ENCODE measurements around the gene GARIN5B.
"Not testable (repeated sequence)": the region's sequence is repeated elsewhere in the genome, so short reads cannot be mapped to it uniquely, and the experiment has no call there.

Gene GARIN5B

DNA sequence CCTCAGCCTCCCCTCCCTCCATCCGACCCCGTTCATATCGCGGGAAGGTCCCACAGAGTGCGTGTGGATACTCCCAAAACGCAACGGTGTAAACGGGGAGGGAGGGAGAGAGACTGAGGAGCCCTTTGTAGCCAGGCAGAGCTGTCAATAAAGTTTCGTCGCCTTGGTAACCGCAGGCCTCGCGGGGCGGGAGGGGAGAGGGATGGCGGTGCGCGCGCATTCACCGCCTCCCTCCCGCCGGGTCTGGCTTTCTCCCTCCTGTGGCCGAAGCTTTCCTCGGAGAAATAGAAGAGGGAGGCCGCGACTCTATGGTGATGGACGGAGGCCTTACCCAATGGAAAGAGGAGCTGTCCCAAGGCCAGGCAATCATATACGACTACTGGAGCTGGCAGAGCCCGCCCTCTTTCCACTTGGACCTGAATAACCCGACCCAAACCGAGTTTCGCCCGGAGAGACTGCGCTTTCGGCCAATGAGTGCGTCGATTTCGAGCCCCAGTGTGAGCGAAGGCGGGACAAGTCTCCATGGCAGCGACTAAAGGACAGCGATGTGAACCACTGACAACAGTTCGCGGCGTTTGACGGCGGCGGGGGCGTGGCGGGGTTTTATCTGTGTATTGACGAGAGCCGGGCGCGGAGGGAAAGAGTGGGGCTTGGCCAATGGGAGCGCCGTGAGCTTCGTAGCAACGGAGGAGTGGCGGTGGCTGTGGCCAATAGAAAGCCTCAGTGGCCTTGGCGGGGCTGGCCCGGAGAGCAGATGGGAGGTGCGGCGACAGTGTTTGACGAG, 23.8 kb downstream of the GARIN5B start, which contains the start of gene KMT5C:
Gene KMT5C (plus strand): TSS at position 772 of the 784 bp plus-strand sequence. CDS start 2,061 bp downstream, outside the sequence.
- in situ Hi-C loops (cut with MboI; ENCODE audit: low pct_unique_long_range_greater_than_20kb, low sequenced_read_pairs) = no loop called here
- peak; percentile 100 for DNase-seq

DNA sequence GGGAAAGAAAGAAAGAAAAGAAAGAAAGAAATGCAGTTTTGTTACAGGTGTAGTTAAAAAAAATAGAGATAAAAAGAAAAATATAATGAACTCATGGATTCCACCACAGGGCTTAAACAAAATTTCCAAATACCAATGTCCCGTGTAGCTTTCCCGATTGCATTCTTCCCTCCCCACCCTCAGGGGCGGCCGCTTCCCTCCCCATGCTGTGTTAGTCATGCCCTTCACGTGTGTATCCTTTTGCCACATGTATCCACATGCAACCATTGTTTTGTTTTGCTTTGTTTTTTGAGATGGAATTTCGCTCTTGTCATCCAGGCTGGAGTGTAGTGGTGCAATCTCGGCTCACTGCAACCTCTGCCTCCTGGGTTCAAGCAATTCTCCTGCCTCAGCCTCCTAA, 27.0 kb downstream of the GARIN5B start:
- no peak for DNase-seq
- in situ Hi-C loops (cut with MboI; ENCODE audit: low pct_unique_long_range_greater_than_20kb, low sequenced_read_pairs) = no loop called here

DNA sequence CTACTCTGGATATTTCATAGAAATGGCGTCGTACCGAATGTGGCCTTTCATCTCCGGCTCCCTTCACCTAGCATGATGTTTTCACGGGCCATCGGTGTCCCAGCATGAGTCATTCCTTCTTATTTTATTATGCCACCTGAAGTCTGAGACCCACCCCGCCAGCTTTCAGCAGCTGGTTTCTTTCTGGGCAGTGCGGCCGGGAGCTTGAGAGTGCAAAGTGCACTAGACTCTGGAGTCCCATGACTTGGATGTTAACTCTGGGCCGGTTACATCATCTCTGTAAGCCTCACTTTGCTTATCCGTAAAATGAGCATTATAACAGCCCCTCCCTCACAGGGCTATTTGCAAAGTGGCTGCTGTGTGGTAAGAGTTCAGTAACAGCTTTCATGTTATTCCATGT, 29.2 kb downstream of the GARIN5B start:
- DNase-seq = no peak
- in situ Hi-C loops (cut with MboI; ENCODE audit: low pct_unique_long_range_greater_than_20kb, low sequenced_read_pairs) = no loop called here

DNA sequence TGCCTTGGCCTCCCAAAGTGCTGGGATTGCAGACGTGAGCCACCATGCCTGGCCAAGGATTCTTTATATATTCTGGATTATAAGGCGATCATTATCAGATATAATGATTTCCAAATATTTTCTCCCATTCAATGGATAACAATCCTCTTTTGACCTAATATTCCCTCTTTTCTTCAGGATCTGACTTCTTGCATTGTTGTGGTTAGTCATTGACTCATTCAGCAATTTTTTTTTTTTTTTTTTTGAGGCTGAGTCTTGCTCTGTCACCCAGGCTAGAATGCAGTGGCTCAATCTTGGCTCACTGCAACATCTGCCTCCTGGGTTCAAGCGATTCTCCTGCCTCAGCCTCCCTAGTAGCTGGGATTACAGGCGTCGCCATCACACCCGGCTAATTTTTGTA, 33.3 kb downstream of the GARIN5B start:
- in situ Hi-C loops (cut with MboI; ENCODE audit: low pct_unique_long_range_greater_than_20kb, low sequenced_read_pairs) = not testable (repeated sequence)

DNA sequence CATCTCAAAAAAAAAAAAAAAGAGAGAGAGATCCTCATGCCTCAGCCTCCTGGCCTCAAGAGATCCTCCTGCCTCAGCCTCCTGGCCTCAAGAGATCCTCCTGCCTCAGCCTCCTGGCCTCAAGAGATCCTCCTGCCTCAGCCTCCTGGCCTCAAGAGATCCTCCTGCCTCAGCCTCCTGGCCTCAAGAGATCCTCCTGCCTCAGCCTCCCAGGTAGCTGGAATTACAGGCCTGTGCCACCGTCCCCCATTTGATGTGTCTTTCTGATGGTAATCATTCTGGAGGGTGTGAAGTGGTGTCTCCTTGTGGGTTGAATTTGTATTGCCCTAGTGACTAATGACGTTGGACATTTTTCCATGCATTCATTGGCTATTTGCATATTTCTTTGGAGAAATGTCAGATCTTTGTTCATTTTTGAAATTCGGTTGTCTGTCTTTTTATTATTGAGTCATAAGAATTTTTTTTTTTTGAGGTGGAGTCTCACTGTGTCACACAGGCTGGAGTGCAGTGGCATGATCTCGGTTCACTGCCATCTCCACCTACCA, 34.2 kb downstream of the GARIN5B start:
- DNase-seq; in situ Hi-C loops (cut with MboI; ENCODE audit: low pct_unique_long_range_greater_than_20kb, low sequenced_read_pairs): not testable (repeated sequence)

More for the DNA sequence above, 33.3 kb downstream of the GARIN5B start:
- not testable (repeated sequence) for DNase-seq

DNA sequence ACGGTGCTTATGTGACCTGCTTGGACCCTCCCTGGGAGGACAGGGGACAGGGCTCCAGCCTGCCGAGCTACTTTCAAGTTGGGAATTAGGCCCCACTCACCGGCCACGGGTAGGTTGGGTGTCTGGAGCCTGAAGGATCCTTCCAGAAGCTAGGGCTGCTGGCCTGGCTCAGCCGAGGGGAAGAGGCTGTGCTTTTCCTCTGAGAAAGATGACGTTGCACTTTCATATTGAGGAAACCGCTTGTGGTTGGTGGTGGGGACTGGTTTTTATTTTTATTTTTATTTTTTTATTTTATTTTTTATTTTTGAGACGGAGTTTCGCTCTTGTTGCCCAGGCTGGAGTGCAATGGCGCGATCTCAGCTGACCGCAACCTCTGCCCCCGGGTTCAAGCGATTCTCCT, 37.9 kb downstream of the GARIN5B start, which contains the start of gene TMEM150B:
Gene TMEM150B (minus strand): TSS at position 170 of the 400 bp plus-strand sequence. CDS start 4,305 bp downstream, outside the sequence.
- in situ Hi-C loops (cut with MboI; ENCODE audit: low pct_unique_long_range_greater_than_20kb, low sequenced_read_pairs) = no loop called here
- no peak for DNase-seq

DNA sequence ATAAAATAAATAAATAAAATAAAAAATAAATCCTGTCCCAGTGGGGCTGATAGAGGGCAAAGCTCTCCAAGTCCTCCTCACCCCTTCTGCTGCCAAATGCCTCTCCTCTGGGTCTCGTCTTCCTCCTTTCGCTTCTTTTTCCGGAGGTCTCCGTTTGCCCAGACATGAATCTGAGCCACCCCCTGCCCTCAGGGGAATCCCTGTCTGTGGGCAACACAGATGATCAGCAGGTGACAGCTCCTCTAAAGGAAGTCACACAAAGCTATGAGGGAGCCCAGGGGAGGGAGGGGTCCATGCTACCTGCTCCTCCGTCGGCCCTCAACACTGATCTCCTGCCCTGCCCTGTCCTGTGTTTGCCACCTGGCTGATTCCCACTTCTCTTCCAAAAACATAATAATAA, 38.4 kb downstream of the GARIN5B start:
- DNase-seq = no peak
- in situ Hi-C loops (cut with MboI; ENCODE audit: low pct_unique_long_range_greater_than_20kb, low sequenced_read_pairs) = no loop called here

DNA sequence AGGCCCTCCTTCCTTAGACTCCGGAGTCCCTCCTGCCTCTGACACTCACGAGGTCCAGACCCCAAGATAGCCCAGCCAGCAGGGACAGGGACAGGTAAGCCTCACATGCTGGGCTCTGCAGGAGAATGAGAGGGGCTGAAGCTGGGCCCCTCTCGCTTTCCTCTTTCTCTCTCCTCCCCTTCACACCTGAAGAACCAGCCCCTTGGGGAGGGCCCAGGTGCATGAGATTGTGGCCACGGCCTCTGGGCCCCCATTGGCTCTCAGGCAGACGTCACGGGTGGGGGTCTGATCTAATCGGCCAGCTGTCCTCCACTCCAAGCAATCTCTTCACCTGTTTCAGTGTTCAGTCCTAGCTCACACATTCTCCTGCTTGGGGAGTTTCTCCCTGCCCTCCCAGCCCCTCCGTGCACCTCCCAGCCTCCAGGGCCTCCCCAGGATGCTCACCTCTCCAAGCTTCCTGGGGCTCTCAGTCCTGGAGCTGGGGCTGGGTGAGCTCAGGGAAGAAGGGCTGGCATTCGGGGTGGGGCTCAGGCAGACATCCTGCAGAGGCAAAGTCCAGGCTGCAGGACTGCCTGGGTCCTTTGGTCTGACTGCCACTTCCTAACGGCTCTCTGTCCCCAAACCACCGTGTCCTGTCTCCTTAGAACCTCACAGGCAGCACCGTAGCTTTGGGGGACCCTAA, 40.7 kb downstream of the GARIN5B start:
- in situ Hi-C loops (cut with MboI; ENCODE audit: low pct_unique_long_range_greater_than_20kb, low sequenced_read_pairs) = no loop called here
- no peak for DNase-seq

DNA sequence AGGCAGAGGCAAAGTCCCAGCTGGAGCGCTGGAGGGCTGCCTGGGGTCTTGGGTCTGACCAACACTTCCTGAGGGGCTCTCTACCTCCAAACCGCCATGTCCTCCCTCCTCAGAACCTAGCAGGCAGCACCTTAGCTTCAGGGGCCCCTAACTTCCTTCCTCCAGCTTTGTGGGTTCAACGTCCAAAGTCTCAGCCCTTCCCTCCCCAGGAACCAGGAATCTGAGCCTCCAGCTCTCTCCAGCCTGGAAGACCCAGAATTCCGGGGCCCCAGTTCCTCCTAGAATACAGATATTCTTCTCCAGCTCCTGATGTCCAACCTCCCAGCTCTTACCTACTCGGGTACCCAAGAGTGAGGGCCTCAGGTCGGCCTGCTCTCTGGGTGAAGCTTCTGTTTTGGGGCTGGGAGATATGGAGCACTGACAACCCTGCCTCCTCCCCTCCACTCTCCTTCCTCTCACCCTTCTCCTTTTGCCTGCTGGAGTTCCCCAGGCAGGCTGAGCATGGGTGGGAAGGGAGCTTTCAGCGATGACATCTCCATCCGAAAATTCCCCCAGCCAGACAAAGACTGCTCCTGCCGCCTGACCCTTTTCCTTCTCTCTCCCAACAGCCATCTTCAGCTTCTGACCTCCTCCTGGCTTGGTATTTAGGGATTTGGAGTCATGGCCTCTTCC, 41.5 kb downstream of the GARIN5B start:
- no peak for DNase-seq
- in situ Hi-C loops (cut with MboI; ENCODE audit: low pct_unique_long_range_greater_than_20kb, low sequenced_read_pairs) = no loop called here

DNA sequence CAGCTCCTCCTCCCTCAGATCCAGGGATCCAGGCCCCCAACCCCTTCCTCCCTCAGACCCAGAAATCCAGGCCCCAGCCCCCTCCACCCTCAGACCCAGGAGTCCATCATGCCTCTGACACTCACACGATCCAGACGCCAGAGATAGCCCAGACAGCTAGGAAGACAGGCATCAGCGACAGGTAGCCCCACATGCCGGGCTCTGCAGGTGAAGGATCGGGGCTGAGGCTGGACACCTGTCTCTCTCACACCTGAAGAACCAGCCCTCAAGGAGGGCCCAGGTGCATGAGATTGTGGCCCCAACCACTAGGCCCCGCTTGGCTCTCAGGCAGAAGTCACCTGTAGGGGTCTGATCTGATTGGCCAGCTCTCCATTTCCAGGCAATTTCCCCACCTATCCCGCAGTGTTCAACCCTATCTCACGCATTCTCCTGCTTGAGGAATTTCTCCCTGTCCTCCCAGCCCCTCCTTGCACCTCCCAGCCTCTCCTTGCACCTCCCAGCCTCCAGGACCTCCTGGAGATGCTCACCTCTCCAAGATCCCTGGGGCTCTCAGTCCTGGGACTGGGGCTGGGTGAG, 42.1 kb downstream of the GARIN5B start:
- in situ Hi-C loops (cut with MboI; ENCODE audit: low pct_unique_long_range_greater_than_20kb, low sequenced_read_pairs) = no loop called here
- DNase-seq = no peak

DNA sequence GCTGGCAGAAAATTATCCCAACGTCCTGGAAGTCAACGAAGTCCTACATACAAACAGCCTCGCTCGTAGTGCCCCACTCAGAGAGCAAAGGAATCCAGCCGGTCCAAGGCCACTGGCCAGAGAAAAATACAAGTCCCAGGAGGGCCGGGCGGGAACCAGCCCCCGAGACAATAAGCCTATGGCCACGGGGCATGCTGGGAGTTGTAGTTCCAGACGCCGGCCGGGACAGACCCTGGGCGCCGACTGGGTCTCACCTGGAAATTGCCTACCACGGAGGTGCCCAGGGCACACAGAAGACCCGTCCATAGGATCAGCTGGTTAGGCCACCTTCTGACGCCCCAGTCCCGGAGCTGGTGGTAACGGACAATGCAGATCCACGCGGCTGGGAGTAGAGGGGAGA, 43.3 kb downstream of the GARIN5B start:
- DNase-seq = no peak
- in situ Hi-C loops (cut with MboI; ENCODE audit: low pct_unique_long_range_greater_than_20kb, low sequenced_read_pairs) = no loop called here

DNA sequence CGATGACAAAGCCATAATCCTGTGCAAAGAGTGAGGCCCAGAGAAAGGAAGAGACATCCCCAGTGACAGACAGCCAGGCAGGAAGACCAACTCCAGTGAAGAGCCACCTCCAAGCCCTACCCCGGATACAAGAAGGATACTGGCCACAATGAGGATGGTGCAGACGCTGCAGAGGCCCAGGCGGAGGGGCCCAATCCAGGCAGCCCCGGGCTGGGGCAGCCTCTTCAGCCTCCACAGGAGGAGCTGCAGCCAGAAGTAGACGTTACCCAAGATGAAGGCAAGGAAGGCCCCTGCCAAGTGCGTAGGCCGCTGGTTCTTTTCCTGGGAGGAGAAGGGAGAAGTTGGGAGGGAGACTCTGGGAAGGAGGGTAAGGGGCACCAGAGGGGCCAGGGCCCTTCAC, 46.4 kb downstream of the GARIN5B start:
- DNase-seq = no peak
- in situ Hi-C loops (cut with MboI; ENCODE audit: low pct_unique_long_range_greater_than_20kb, low sequenced_read_pairs) = no loop called here

DNA sequence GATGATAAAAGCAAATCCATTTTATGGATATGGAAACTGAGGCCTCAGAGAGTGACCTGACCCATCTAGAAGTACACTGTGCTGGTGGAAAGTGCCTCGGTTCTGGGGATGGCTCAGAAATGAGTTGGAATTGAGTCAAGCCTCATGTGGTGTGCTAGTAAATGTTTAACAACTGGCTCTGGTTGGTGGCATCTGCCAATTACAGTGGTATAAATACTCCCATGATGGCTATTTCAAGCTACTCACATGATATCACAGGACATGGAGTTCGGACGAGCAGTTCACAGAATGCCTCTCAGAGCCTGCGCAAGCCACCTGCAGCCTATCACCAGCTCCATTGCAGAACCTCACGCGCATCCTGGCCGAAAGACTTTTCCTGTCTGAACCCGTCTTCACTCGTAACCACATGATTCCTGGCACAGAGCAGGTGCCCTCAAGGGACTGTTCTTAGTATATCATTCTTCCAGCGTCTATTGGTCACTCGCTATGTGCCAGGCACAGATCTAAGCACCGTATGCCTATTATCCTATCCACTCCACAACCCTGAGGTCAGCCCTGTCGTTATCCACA, 47.0 kb downstream of the GARIN5B start:
- in situ Hi-C loops (cut with MboI; ENCODE audit: low pct_unique_long_range_greater_than_20kb, low sequenced_read_pairs) = no loop called here
- no peak for DNase-seq

DNA sequence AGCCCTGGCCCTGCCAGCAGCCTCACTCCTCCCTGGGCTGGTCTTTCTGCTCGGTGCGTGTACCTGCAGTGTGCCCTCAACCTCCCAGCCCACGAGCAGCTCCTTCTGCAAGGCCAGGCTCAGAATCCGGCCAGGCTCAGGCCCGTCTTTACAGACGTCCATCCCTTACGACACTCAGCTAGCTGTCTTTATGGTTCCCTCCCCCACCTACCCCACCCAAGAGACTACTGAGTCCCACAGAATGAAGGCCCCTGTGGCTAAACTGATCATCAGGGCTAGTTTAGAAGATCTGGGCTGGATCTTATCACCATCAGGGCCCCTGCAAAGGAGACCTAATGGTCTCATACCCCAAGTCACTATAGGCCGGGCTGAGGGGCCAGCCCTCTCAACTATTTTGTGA, 48.7 kb downstream of the GARIN5B start:
- no peak for DNase-seq
- in situ Hi-C loops (cut with MboI; ENCODE audit: low pct_unique_long_range_greater_than_20kb, low sequenced_read_pairs) = no loop called here

DNA sequence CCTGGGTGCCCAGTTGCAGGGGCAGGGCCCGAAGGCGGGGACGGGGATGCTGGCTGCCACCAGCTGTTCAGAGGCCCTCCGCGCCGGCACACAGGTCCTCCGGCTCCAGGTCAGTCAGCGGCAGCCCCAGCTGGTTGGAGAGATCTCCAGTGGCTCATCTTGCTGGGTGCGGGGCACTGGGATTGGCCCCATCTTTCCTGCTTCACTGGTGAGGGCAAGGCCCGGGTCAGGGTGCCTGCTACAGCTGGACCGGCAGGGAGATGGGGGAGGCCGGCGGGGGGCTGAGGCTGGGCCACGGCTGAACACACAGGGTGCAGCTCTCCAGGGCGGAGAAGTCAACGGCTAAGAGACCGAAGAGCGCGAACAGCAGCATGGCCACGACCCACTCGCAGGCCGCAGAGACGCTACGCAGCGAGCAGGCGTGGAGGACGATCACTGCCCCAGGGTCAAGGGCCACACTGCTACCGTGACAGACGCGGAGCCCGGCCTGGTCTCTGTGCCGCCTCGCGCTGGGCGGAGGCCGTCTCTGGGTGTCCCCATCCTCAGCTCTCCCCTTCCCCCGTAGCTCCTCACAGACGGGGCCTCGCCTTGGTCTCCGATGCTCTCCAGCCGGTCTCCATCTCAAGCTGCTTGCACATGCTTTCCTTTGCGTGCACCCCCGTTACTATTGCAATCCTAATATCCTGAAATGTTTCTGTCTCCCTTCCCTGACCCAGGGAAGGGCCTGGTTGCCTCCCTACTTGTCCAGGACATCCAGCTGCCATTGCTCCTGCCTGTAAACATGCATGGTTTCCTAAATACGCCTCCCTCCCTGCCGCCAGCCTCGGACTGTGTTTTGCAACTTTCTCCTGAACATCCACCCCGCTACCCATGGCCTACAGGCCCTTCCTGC, 50.2 kb downstream of the GARIN5B start:
- in situ Hi-C loops (cut with MboI; ENCODE audit: low pct_unique_long_range_greater_than_20kb, low sequenced_read_pairs) = no loop called here
- DNase-seq = no peak

DNA sequence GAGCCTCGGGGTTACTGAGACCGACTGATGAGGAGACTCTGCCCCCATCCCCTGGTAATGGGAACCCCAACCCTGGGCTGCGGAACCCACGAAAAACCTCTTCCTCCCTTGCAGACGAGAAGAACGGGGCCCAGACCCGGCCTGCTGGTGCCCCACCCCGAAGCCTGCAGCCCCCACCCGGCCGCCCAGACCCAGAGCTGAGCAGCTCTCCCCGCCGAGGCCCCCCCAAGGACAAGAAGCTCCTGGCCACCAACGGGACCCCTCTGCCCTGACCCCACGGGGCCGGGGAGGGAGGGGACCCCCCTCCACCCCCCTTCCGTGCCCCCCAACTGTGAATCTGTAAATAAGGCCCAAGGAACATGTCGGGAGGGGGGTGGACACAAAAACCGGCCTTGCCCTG, 51.3 kb downstream of the GARIN5B start:
- in situ Hi-C loops (cut with MboI; ENCODE audit: low pct_unique_long_range_greater_than_20kb, low sequenced_read_pairs) = no loop called here
- DNase-seq = no peak

DNA sequence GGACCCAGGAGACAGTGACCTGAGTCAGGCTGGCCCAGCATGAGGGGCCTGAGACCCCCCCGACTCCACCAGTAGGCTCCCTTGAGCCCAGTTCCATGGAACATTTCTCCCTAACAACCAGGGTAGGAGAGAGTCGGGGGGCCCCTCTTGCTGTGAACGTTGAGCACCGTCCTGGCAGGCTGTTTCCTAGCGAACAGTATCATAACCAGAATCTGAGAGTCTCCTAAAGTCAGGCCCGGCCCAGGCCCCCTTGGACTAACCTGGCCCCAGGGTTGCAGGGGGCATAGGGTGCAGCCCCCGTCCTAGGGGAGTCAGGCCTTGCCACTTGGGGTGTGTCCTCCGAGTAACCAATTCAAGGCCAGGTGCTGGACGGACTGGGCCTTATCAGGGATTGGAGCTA, 51.7 kb downstream of the GARIN5B start:
- in situ Hi-C loops (cut with MboI; ENCODE audit: low pct_unique_long_range_greater_than_20kb, low sequenced_read_pairs) = no loop called here

DNA sequence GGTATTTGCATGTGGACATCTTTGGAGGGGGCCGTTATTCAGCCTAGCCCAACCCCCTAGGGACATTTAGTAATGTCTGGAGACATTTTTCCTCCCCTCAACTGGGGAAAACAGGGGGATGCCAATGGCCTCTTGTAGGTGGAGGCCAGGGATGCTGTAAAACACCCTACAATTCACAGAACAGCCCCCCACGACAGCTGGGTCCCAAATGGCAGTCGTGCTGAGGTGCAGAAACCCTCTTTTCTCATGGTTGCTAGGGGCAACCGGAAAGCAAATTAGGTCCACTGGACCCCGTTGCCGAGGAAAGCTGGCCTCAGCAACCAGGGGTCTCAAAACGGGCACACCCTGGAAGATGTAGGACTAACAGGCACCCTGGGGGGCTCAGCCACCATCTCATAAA, 52.6 kb downstream of the GARIN5B start:
- no peak for DNase-seq
- in situ Hi-C loops (cut with MboI; ENCODE audit: low pct_unique_long_range_greater_than_20kb, low sequenced_read_pairs) = no loop called here

More for the DNA sequence above, 51.7 kb downstream of the GARIN5B start:
- DNase-seq = no peak
